Measurements from ENCODE around the gene DDTL. TPM values are rescaled to one million over a fixed set of nuclear protein-coding genes. Genes with fewer than 3 reads are reported as not detected.
A peak's percentile ranks its signal among the peaks of the same experiment; 100 is the strongest.

DDTL gene
- polyA plus RNA-seq, 4 donors, result 6.3 to 7.9 (median 6.9) TPM

DNA sequence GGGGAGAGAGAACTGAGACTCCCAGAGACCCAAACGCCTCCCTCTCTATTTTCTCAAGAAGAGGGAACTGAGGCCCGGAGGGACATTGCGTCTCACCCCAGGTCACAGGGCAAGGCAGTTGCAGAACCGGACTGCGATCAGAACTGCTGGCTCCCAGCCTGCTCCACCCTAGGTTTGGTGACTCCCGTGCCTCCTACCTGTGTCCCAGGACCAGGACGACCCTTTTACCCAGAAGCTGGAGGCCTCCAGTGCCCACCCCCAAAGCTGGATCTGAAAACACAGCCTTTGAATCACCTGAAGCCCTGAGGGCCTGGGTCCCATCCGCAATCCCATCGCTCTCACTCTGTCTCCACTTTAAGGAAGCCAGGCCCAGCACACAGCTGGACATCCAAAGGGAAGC is 37.2 kb downstream of the DDTL start:
- no peak for DNase-seq (ENCODE audit: low read depth in 4 of 4, low spot score in 3 of 4)

- DNase-seq (ENCODE audit: low read depth in 4 of 4, low spot score in 3 of 4), result no peak
These were observed 38.5 kb downstream of the DDTL start, which contains the start of gene GSTT4 for GRCh38 chr22:24005201-24005600. GSTT4 (minus strand) TSS chr22:24005453; CDS start chr22:24005356, 97 bp downstream.

- no peak for DNase-seq (ENCODE audit: low read depth in 4 of 4, low spot score in 3 of 4)
These were observed 39.7 kb downstream of the DDTL start for GRCh38 chr22:24006207-24006913.

- DNase-seq (ENCODE audit: low read depth in 4 of 4, low spot score in 3 of 4), result no peak
These were observed 40.2 kb downstream of the DDTL start for GRCh38 chr22:24006914-24007214.

GRCh38 chr22:24007253-24008021 is 40.7 kb downstream of the DDTL start:
- no peak for DNase-seq (ENCODE audit: low read depth in 4 of 4, low spot score in 3 of 4)

DNA sequence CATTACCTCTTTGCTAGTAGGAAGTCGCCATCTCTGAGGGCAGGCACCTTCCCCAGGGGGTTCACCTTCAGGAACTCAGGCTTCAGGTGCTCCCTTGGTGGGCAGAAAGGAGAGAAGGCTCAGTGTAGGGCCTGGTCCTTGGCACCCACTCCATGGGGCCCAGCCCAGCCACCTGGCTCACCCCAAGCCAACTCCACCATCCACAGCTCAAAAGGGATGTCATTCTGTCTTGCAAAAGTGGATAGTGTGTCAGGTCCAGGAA is 41.3 kb downstream of the DDTL start:
- no peak for DNase-seq (ENCODE audit: low read depth in 4 of 4, low spot score in 3 of 4)

DNA sequence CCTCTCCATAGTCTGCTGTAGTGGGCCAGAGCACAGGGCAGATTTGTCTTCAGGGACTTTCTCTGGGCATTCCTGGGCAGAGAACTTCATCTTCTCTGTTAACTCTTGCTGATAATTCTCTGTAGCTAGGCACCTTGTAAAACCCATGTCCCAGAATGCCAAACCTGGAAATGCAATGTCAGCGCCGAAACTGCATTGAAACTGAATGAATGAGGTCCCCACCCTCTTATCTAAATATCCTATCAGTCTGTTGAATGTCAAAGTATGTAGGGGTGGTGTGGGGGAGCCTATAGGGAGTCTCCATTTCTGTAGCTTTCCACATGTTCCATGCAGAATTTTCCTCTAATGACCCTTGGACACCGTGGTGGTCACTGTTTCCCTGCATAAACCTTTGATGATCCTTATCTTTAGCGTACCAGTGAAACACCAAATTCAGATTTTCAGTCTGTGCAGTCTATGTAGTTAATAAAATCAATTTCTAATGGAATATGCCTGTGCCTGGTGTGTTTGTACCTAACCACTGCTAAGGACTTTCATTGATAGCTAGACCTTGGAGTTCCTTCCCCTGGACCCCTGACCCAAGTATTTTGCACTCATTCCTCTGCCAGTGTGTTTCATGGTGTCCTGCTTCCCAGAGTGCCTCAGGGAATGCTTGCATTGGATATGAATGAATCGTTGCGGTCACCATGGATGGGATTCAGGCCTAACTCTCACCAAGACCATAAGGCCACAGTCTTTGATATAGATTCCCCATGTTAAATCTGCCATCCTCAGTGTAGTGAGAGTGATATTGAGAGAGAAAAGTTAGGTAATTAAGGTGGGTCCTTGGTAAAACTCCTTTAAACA is 41.9 kb downstream of the DDTL start:
- no peak for DNase-seq (ENCODE audit: low read depth in 4 of 4, low spot score in 3 of 4)

- no peak for DNase-seq (ENCODE audit: low read depth in 4 of 4, low spot score in 3 of 4)
These were observed 42.7 kb downstream of the DDTL start for GRCh38 chr22:24009227-24010017.

- no peak for DNase-seq (ENCODE audit: low read depth in 4 of 4, low spot score in 3 of 4)
These were observed 43.3 kb downstream of the DDTL start for GRCh38 chr22:24010018-24010391.

- peak in 1 of 4 donors; percentile 13 for DNase-seq (ENCODE audit: low read depth in 4 of 4, low spot score in 3 of 4)
These were observed 45.0 kb downstream of the DDTL start for GRCh38 chr22:24011735-24012068.

- DNase-seq (ENCODE audit: low read depth in 4 of 4, low spot score in 3 of 4), result no peak
These were observed 49.5 kb downstream of the DDTL start for GRCh38 chr22:24016156-24016555.

DNA sequence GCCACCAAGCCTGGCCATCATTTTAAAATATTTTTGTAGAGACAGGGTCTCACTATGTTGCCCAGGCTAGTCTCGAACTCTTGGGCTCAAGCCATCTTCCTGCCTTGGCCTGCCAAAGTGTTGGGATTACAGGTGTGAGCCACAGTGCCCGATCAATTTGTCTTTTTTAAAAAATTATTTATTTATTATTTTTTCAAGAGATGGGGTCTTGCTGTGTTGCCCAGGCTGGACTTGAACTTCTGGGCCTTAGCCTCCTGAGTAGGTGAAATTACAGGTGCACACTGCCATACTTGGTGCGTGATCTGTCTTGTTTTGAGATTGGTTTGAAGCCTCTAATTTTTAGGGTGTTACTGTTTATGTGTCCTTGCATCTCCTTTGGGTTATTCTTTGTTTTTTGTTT is 54.6 kb downstream of the DDTL start:
- DNase-seq (ENCODE audit: low read depth in 4 of 4, low spot score in 3 of 4), result no peak

Other genes starting within 250 kb of the DDTL start
- 1 to 10 TPM; 5.0 to 5.8 (median 5.5) TPM for gene ZNF70, start 215.8 kb upstream of the DDTL start, polyA plus RNA-seq (ENCODE audit: insufficient read length in 4 of 4)
- 1 to 10 TPM in 1 of 4 donors, under 1 TPM in 3; 0.69 to 1.3 (median 0.78) TPM for gene VPREB3, start 212.5 kb upstream of the DDTL start, polyA plus RNA-seq (ENCODE audit: insufficient read length in 4 of 4)
- 1 to 10 TPM; 2.3 to 3.5 (median 2.5) TPM for gene C22orf15, start 203.9 kb upstream of the DDTL start, polyA plus RNA-seq (ENCODE audit: insufficient read length in 4 of 4)
- 10 to 100 TPM; 79.3 to 96.3 (median 83.1) TPM for gene CHCHD10, start 198.9 kb upstream of the DDTL start, polyA plus RNA-seq (ENCODE audit: insufficient read length in 4 of 4)
- gene MMP11, start 194.0 kb upstream of the DDTL start, polyA plus RNA-seq (ENCODE audit: insufficient read length in 4 of 4), result 10 to 100 TPM; 12.1 to 25.4 (median 19.8) TPM
- 100 to 1,000 TPM; 193 to 206 (median 194) TPM for gene SMARCB1, start 179.9 kb upstream of the DDTL start, polyA plus RNA-seq (ENCODE audit: insufficient read length in 4 of 4)
- gene DERL3, start 127.9 kb upstream of the DDTL start, polyA plus RNA-seq (ENCODE audit: insufficient read length in 4 of 4), result 1 to 10 TPM; 3.6 to 6.1 (median 4.7) TPM
- gene SLC2A11, start 109.0 kb upstream of the DDTL start, polyA plus RNA-seq (ENCODE audit: insufficient read length in 4 of 4), result 10 to 100 TPM; 24.9 to 32.9 (median 27.7) TPM
- 100 to 1,000 TPM; 174 to 366 (median 191) TPM for gene MIF, start 72.5 kb upstream of the DDTL start, polyA plus RNA-seq (ENCODE audit: insufficient read length in 4 of 4)
- 10 to 100 TPM in 2 of 4 donors, 1 to 10 TPM in 2; 4.5 to 22.4 (median 12.6) TPM for gene GSTT2B, start 5.7 kb upstream of the DDTL start, polyA plus RNA-seq (ENCODE audit: insufficient read length in 4 of 4)
- gene DDT, start 7.6 kb downstream of the DDTL start, polyA plus RNA-seq (ENCODE audit: insufficient read length in 4 of 4), result 10 to 100 TPM; 59.3 to 95.8 (median 66.4) TPM
- gene GSTT2, start 13.2 kb downstream of the DDTL start, polyA plus RNA-seq (ENCODE audit: insufficient read length in 4 of 4), result 1 to 10 TPM in 2 of 4 donors, under 1 TPM in 2; 0.61 to 2.6 (median 1.3) TPM
- under 1 TPM in 1 of 4 donors, not detected in 3; 0.04 TPM for gene GSTT4, start 38.6 kb downstream of the DDTL start, polyA plus RNA-seq (ENCODE audit: insufficient read length in 4 of 4)
- 10 to 100 TPM; 42.2 to 53.3 (median 51.1) TPM for gene CABIN1, start 44.4 kb downstream of the DDTL start, polyA plus RNA-seq (ENCODE audit: insufficient read length in 4 of 4)
- gene SUSD2, start 214.6 kb downstream of the DDTL start, polyA plus RNA-seq (ENCODE audit: insufficient read length in 4 of 4), result 10 to 100 TPM; 10.7 to 20.5 (median 18.2) TPM

Data from right renal pelvis (tissue), 4 donors.